HG02763 (cell line): ENCODE data around the gene TMEM121.
"Not testable (repeated sequence)": the region's sequence is repeated elsewhere in the genome, so short reads cannot be mapped to it uniquely, and the experiment has no call there.

Source experiments
- ATAC-seq: cut with Tn5 transposase; IDR thresholded peaks from one replicate; pipeline ENCODE4 v1.9.1; 2021; ENCODE audit warnings: mild to moderate bottlenecking, moderate library complexity; ENCODE audit not compliant: unreplicated experiment

TMEM121 gene

DNA sequence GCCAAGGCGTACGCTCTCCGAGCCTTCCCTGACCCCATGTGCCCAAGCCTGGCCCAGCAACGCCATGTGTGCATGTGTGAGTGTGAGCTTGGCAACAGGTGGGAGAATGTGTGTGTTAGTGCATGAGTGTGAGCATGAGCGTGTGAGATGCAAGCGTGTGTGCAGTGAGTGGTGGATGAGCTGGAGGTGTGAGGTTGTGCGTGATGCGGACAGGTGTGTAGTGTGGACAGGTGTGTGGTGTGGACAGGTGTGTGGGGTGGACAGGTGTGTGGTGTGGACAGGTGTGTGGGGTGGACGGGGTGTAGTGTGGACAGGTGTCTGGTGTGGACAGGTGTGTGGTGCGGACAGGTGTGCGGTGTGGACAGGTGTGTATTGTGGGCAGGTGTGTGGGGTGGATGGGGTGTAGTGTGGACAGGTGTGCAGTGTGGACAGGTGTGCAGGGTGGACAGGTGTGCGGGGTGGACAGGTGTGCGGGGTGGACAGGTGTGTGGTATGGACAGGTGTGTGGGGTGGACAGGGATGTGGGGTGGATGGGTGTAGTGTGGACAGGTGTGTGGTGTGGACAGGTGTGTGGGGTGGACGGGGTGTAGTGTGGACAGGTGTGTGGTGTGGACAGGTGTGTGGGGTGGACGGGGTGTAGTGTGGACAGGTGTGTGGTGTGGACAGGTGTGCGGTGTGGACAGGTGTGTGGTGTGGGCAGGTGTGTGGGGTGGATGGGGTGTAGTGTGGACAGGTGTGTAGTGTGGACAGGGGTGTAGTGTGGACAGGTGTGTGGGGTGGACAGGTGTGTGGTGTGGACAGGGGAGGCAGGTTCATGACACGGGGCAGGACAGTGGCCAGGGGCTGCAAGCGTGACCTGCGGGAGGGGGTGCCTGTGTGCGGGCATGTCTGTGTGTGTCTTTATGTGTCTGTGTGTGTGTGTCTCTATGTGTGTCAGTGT lies 41.1 kb downstream of the TMEM121 start:
- ATAC-seq: not testable (repeated sequence)

DNA sequence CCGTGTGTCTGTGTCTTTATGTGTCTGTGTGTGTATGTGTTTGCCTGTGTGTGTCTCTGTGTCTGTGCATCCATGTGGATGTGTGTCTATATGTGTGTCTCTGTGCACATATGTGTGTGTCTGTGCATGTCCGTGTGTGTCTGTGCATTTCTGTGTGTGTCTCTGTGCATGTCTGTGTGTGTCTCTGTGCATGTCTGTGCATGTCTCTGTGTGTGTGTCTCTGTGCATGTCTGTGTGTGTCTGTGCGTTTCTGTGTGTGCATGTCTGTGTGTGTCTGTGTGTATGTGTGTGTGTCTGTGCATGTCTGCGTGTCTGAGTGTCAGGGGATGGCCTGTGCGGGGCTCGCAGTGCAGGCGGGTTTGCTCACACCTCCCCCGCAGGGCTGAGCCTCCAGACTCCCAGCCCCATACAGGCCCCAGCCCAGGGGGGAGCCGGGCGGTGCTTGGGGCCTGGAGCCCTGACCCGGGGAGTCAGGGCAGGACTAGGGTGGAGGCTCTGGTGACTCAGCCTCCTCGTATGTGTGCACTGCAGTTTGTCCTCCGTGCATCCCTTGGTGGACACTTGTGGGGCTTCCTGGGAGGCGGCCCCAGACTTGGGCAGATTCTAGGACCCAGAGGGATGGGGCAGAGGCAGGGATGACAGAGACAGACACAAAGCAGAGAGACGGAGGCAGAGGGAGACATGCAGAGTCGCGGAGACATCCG lies 41.9 kb downstream of the TMEM121 start:
- ATAC-seq: not testable (repeated sequence)

DNA sequence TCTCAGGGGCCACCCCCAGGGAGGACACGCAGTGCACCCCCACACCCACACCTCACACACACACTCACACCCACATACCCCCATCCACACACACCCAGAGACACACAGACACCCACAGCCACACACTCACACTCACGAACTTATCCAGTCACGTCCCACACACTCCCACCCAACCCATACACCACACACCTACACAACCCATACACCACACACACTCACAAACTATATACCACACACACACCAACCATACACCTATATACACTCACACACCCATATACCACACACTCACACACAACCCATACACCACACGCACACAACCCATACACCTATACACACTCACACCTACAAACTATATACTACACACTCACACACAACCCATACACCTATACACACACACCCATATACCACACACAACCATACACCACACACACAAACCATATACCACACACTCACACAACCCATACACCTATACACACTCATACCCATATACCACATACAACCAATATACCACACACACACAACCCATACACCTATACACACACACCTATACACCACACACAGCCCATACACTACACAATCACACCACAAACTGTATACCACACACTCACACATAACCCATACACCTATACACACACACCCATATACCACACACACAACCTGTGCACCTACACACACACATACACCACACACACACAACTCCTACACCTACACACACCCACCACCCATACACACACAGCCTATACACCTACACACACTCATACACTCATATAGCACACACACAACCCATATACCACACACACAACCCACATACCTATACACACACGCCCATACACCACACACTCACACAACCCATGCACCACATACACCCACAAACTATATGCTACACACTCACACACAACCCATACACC lies 42.7 kb downstream of the TMEM121 start:
- ATAC-seq: no peak

DNA sequence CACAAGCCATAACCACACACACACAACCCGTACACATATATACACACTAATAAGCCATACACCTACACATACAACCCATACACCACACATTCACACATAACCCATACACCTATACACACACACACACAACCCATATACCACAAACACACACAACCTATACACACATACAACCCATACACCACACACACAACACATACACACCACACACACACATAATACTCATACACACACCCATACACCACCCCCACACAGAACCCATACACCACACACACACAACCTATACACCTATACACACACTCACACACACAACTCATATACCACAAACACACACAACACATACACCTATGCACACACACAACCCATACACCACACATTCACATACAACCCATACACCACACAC lies 44.1 kb downstream of the TMEM121 start:
- no peak for ATAC-seq

DNA sequence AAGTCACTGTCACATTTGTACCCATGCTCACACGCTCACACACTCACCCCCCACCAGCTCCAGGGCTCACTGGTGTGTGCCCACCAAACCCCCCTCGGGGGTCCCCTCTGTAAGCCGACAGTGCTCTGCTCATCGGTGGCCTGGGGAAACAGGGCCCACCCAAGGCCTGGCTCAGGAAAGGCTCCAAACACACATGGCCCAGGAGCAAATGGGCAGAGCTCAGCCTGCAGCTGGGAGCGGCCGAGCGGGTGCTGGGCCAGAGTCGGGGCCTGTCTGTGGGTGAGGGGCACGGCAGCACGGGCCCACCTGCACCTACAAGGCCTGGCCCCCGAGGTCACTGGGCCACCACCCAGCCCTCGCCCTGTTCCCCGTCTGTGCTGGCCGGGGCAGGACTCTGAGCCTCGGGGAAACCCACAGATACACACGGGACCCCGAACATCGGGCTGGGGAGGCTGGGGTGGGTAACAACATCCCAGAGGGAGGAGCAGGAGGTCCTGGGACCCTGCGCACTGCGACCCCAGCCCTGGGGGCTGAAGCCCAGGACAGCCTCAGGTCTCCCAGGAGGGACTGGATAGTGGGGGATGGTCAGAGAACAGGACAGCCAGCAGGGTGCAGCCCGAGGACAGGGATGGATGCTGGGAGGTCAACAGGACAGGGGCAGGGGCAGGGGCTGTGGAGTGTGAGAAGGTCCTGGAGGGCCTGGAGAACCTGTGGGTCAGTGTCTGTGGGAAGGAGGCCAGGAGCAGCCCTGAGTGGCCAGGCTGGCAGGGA lies 45.0 kb downstream of the TMEM121 start:
- not testable (repeated sequence) for ATAC-seq

DNA sequence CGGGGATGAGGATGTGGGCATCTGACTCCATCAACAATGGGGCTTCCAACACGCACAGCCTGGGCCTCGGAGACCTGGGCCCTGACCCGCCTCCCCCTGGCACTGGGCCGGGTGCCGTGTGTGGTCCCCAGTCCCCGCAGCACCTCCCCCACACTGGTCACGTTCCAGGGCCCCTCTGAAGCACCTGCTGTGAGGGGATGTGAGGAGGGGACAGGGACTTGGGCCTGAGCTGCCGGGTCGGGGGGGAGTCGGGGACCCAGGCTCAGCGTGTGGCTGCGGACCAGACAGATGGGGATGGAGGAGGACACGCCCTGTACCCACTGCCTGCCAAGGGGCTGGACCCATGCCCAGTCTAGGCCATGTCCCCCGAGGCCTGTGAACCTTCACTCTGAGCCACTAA lies 45.7 kb downstream of the TMEM121 start:
- ATAC-seq: not testable (repeated sequence)

DNA sequence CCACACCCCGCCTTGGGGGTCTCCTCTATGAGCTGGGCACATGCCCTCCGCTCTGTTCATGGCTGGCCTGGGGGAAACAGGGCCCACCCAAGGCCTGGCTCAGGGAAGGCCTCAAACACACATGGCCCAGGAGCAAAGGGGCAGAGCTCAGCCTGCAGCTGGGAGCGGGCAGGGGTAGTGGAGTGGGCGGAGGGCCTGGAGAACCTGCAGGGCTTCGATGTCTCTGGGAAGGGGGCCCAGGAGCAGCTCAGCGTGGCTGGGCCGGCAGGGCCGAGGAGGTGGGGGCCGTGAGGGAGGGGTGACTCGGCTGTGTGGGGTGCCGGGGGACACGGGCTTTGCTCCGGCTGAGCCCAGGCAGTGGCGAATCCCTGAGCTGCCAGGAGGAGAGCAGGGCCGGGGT lies 47.5 kb downstream of the TMEM121 start:
- not testable (repeated sequence) for ATAC-seq

DNA sequence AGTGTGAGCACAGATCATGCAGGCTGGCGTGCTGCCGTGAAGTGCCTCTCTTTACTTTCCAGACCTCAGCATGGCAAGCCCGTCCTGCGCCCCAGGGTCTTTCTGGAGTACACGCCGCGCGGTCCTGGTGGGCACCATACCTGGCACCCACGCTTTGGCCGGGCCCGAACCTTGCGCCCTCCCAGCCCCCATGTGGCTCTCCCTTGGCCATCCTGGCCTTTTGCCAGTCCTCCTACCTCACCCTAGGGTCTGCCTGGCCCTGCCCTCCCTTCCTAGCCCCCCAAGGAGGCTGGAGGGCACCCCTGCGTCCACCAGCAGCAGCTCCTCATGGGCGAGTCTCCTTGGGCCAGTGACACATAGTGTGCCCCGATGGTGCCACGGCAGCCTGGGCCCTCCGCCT lies 48.0 kb downstream of the TMEM121 start:
- ATAC-seq: not testable (repeated sequence)

DNA sequence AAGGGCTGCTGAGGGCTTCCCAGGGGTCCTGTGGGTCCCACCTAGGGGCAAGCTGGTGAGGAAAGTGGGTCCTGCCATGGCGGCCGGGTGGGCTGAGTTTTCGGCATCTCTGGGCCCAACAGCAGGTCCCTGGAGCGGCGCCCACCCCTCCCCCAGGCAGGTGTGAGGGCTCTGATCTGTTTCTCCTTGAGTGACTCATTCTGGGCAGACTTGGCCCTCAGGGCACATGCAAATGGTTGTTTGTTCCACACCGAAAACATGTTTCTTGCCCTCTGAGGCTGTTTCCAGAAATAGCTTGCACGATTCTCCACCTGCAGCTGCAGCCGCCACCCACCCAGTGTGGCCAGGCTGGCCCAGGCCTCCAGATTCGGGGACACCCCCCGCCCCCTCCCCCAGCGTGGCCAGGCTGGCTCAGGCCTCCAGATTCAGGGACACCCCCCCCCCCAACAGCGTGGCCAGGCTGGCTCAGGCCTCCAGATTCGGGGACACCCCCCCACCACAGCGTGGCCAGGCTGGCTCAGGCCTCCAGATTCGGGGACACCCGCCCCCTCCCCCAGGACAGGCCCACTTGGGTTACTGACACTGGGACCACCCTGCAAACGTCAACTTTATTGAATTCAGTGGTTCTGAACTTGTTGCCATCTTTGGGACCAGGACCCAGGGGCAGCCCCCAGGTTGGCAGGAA lies 48.8 kb downstream of the TMEM121 start:
- ATAC-seq: peak; percentile 51

DNA sequence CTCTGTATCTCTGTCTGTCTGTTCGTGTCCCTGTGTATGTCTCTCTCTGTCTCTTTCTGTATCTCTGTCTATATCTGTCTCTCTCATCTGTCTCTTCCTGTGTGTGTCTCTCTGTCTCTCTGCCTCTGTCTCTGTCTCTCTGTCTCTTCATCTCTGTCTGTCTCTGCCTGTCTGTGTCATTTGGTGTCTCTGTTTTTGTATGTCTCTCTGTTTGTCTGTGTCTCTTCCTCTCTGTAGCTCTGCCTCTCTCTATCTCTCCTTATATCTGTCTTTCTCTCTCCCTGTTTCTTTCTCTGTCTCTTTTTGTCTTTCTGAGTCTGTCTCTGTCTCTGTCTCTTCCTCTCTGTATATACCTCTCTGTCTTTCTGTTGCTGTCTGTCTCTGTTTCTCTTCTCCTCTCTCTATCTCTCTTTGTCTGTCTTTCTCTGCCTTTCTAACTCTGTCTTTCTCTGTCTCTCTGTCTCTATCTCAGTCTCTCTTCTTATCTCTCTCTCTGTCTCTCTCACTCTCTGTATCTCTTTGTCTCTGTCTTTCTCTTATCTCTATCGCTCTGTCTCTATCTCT lies 50.2 kb downstream of the TMEM121 start:
- no peak for ATAC-seq

DNA sequence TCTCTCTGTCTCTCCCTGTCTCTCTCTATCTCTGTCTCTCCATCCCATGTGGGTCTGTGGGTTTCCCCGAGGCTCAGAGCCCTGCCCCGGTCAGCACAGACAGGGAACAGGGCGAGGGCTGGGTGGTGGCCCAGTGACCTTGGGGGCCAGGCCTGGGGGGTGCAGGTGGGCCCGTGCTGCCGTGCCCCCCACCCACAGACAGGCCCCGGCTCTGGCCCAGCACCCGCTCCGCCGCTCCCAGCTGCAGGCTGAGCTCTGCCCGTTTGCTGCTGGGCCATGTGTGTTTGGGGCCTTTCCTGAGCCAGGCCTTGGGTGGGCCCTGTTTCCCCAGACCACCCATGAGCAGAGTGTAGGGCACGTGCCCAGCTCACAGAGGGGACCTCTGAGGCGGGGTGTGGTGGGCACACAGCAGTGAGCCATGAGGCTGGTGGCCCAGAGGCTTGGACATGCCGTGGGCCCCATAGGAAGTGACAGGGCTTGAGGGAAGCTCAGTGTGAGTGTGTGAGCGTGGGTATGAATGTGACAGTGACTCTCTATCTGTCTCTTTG lies 51.0 kb downstream of the TMEM121 start:
- no peak for ATAC-seq

DNA sequence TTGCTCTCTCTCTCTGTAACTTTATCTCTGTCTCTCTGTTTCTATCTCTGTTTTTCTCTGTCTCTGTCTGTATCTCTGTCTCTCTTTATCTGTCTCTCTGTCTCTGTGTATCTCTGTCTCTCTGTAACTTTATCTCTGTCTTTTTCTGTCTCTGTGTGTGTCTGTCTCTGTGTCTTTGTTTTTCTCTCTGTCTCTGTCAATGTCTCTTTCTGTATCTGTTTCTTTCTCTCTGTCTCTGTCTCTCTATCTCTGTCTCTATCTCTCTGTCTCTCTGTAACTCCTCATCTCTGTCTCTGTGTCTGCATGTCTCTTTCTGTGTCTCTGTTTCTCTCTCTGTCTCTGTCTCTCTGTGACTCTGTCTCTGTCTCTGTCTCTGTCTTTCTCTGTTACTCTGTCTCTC lies 51.7 kb downstream of the TMEM121 start:
- no peak for ATAC-seq

DNA sequence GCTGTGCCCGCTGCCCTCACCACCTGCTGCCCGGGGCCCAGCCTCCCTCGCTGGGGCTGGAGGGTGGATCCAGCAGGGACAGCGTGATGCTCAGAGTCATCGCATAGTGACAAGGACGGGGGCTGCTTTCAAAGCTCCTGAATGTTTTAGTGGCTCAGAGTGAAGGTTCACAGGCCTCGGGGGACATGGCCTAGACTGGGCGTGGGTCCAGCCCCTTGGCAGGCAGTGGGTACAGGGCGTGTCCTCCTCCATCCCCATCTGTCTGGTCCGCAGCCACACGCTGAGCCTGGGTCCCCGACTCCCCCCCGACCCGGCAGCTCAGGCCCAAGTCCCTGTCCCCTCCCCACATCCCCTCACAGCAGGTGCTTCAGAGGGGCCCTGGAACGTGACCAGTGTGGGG lies 52.8 kb downstream of the TMEM121 start:
- not testable (repeated sequence) for ATAC-seq
